Lung microvascular endothelial cell (primary cell): ENCODE results near the gene TRAPPC8. TPM values are rescaled to one million over a fixed set of nuclear protein-coding genes. Genes with fewer than 3 reads are reported as not detected.
A peak's percentile ranks its signal among the peaks of the same experiment; 100 is the strongest.
"Not testable (repeated sequence)": the region's sequence is repeated elsewhere in the genome, so short reads cannot be mapped to it uniquely, and the experiment has no call there.

ENCODE experiments used
- DNase-seq, 2 donors: peaks; one replicate each; pipeline versions ENCODE4 v3.0.0 to v3.0.0-alpha.2; 2010; ENCODE audit warnings: low read depth in 2 of 2
- total RNA-seq: library from RNA; depleted of rRNA; stranded (reverse); fragments of >200 nt; gene quantifications from 2 replicates; pipeline ENCODE4 v1.2.1, GENCODE V29; 2014

The TRAPPC8 gene, protein sequence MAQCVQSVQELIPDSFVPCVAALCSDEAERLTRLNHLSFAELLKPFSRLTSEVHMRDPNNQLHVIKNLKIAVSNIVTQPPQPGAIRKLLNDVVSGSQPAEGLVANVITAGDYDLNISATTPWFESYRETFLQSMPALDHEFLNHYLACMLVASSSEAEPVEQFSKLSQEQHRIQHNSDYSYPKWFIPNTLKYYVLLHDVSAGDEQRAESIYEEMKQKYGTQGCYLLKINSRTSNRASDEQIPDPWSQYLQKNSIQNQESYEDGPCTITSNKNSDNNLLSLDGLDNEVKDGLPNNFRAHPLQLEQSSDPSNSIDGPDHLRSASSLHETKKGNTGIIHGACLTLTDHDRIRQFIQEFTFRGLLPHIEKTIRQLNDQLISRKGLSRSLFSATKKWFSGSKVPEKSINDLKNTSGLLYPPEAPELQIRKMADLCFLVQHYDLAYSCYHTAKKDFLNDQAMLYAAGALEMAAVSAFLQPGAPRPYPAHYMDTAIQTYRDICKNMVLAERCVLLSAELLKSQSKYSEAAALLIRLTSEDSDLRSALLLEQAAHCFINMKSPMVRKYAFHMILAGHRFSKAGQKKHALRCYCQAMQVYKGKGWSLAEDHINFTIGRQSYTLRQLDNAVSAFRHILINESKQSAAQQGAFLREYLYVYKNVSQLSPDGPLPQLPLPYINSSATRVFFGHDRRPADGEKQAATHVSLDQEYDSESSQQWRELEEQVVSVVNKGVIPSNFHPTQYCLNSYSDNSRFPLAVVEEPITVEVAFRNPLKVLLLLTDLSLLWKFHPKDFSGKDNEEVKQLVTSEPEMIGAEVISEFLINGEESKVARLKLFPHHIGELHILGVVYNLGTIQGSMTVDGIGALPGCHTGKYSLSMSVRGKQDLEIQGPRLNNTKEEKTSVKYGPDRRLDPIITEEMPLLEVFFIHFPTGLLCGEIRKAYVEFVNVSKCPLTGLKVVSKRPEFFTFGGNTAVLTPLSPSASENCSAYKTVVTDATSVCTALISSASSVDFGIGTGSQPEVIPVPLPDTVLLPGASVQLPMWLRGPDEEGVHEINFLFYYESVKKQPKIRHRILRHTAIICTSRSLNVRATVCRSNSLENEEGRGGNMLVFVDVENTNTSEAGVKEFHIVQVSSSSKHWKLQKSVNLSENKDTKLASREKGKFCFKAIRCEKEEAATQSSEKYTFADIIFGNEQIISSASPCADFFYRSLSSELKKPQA (N-terminal part only)
- total RNA-seq, result 44.5 and 56.5 TPM in 2 replicates

DNA sequence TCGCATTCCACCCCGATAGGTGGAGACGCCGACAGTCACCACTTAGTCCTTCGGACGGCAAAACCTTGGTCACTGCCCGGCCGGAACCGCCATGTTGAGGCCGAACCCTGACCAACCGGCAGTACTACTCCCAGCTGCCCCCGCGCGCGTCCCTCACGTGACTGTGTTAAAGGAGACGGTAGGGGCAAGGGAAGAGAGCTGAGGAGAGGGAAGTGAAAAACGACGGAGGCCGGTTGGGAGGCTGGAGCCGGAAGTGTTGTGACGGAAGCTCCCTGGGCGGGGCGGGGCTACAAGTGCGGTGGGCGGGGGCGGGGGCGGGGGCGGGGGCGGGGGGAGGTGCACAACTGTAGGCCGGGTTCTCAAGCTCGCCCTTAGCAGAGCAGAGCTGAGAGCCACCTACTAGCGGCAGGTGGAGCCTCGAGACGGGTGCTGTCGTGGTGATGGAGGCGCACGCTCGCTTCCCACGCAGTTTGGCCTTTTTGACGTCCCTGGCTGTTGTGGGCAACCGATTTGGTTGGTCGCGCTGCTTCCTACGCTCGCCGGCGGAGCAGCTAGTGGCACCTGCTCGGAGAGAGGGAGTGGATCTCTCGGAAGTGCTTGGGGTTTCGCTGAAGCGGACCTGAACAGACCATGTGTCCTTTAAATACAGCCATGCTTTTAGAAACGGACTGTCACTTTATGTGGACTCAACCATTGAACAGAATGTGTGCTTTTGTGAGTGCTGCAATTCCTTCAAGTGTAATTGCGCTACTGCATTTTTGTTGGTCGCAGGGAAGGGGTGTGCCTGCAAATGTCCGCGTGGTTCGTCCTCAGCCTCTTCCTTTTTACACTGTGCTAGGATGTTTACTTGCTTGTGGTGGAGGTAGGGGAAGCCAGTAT, at the start of gene TRAPPC8:
Gene TRAPPC8 (minus strand): TSS at position 130 of the 879 bp plus-strand sequence. CDS start 364 bp downstream, outside the sequence.
- peak; percentile 99 for DNase-seq

DNA sequence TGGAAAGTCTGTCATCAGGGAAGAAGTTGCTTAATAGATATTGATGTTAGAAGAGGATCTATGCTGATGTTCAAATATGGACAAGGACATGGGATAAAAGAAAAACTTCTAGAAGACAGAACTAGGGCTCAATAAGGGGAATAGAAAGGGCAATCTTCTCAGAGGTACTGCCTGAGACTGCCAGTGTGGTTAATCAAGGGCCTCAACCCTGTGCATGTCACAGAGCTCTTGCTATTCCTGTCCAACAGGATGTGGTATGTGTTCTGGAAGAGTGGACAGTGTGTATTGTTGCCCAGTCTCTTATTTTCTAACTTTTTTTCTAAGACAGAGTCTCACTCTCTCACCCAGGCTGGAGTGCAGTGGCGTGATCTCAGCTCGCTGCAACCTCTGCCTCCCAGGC, 47.9 kb upstream of the TRAPPC8 start:
- no peak for DNase-seq

- no peak for DNase-seq
Measured at GRCh38 chr18:31983976-31984375, 41.0 kb upstream of the TRAPPC8 start.

DNA sequence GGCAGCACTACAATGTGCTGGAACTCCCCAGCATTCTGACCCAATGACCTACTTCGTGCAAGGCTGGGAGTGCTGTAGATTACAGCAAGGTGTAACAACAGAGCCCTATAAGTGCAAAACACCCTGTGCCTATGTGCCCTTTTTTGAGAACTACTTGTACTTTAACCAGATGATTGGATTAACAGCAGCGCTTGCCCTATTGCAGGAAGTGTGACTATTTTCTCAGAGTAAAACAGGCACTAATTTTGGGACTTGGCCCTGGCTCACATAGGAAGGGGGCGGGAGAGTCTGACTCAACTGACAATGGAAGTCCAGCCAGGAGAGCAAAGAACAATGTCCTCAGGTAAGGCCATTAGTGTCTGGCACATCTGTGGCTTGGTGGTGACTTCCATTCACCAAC, 40.1 kb upstream of the TRAPPC8 start:
- peak in 1 of 2 donors; percentile 11 for DNase-seq

GRCh38 chr18:31980863-31981262, 37.9 kb upstream of the TRAPPC8 start:
- no peak for DNase-seq

DNA sequence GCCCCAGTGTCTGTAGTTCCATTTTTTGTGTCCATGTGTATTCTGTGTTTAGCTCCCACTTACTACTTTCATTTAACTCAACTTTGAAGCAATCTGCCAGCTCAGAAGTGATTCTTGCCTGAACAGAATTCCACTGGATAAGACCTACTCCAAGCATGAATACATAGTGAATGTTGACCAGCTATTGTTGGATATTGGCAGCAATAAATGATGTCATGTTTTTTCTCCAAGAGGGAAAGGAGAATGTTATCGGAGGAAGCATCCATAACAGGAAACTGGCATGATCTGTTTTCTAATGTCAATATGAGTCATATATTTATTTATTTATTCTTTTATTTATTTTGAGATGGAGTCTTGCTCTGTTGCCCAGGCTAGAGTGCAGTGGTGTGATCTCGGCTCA, 36.8 kb upstream of the TRAPPC8 start:
- DNase-seq, result no peak

DNA sequence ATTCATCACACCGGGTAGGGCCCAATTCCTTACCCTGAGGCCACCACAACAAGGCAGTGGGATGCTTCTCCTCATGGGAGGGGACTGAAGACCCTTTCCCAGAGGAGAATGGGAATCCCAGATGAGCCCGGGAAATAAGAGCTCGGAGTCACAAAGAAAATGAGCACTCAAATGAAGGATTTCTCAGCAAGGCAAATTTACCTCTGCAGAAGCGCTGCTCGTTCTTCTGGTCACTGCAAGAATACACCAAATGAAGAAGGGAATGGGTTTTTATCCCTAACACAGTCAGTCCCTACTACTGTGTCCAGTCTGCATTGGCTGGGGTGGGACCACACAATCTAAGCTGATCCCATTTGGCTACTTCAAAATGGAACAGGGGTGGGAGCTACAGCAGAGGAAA, 35.7 kb upstream of the TRAPPC8 start:
- DNase-seq, result no peak

GRCh38 chr18:31977270-31977872, 34.4 kb upstream of the TRAPPC8 start:
- peak; percentile 61 to 72 for DNase-seq

DNA sequence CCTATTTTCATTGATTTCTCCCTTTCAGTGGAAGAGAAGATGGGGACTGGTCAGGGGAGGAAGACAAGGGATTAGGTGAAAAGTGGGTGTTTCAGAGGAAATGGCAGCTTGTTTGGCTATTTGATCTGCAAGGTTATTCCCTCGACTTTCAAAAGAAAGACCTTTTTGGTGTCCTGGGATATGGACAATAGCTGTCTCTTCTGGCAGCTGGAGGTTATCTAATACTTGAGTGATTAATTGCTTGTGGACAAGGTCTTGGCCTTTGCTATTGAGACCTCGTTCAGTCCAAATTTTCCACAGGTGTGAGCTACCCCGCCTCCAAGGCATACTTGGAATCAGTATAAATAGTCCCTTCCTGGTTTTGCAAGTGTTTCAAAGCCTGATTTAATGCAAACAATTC, 33.3 kb upstream of the TRAPPC8 start:
- no peak for DNase-seq

GRCh38 chr18:31973929-31974546, 31.1 kb upstream of the TRAPPC8 start:
- DNase-seq, result no peak

DNA sequence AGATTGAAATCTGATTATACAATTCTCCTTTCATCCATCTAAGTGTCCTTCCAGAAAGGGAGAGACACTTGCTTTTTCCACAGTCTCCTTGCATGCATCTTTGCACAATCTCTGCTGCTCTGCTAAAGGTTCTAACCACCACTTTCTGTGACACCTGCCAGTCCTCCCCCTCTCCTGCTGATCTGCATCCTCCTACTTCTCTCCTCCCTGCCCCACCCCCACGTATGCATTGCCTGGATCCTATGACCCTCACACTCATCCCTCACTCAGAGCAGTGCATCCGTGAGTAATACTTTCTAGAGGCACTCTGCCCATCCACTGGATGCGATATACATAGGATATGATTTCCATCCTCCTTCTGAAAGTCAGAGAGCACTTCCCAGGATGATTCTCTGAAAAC, 27.7 kb upstream of the TRAPPC8 start:
- no peak for DNase-seq

DNA sequence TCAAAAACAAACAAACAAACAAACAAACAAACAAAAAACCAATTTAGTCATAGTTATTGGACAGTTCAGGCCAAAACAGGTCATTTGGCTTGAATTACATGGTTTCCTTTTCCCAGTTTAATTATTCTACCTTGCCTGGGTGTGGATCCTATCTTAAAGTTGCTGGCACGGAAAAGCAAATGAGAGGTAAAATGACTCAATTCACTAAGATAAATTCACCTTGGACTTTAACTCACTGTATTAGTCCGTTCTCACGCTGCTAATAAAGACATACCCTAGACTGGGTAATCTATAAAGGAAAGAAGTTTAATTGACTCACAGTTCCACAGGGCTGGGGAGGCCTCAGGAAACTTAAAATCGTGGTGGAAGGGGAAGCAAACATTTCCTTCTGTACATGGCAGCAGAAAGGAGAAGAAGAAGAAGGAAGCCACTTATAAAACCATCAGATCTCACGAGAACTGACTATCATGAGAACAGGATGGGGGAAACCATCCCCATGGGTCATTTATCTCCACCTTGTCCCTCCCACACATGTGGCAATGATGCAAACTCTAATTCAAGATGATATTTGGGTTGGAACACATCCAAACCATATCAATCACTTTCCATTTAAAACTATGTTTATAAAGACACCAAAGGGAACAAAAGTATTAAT, 22.5 kb upstream of the TRAPPC8 start:
- DNase-seq, result peak in 1 of 2 donors; percentile 4

- no peak for DNase-seq
Measured at GRCh38 chr18:31957728-31958127, 14.8 kb upstream of the TRAPPC8 start.

DNA sequence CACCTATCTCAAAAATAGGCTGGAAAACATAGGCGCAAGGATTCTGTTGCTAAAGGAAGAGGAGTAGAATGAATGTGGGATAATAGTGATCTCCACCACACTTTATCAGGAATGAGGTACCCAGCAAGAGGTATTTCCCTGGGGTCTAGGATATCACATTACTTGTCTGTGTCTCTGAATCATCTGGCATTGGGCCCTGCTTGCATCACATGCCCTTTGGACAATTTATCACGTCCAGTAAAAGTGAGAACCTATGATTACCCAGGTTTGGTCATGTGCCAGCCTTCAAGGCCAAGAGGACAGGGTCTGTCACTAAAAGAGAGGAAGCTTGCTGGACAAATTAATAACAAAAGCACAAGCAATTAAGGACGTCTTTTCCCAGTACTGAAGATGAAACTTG, 11.4 kb upstream of the TRAPPC8 start:
- DNase-seq, result peak in 1 of 2 donors; percentile 74

- DNase-seq, result not testable (repeated sequence)
Measured at GRCh38 chr18:31953699-31954098, 10.8 kb upstream of the TRAPPC8 start.

DNA sequence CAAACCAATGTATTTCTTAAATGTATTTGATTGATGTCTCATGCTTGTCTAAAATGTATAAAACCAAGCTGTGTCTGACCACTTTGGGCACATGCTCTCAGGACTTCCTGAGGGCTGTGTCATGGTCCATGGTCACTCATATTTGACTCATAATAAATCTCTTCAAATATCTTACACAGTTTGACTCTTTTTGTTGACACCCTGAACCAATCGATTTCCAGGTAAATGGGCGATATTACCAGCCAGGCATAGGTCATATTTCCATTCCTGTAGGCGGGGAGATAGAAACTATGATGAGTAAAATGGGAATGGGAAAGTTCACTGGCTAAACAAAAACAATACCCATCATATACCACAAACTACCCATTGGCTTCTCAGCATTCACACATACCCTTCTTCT, 9.3 kb upstream of the TRAPPC8 start:
- no peak for DNase-seq

- no peak for DNase-seq
Measured at GRCh38 chr18:31950583-31950982, 7.7 kb upstream of the TRAPPC8 start.

- DNase-seq, result not testable (repeated sequence)
Measured at GRCh38 chr18:31948349-31948748, 5.4 kb upstream of the TRAPPC8 start.

GRCh38 chr18:31946305-31947046, 3.5 kb upstream of the TRAPPC8 start:
- no peak for DNase-seq
